Nephron progenitor cell (in vitro differentiated cells): ENCODE measurements around the gene SNX8.

Source experiments
- DNase-seq: peaks from one replicate; pipeline ENCODE4 v3.0.0; 2021
- H3K27ac Mint-ChIP-seq: 2 replicates; pipeline ENCODE4 v1.8.0; 2021; ENCODE audit warnings: mild to moderate bottlenecking, moderate library complexity, mixed read lengths
- H3K27me3 Mint-ChIP-seq: 2 replicates; pipeline ENCODE4 v1.8.0; 2021; ENCODE audit warnings: mild to moderate bottlenecking, low read depth, mixed read lengths; ENCODE audit not compliant: poor library complexity
- H3K36me3 Mint-ChIP-seq: 2 replicates; pipeline ENCODE4 v1.8.0; 2021; ENCODE audit warnings: low read depth, mixed read lengths
- H3K4me1 Mint-ChIP-seq: 2 replicates; pipeline ENCODE4 v1.8.0; 2021; ENCODE audit warnings: mixed read lengths
- H3K4me3 Mint-ChIP-seq: 2 replicates; pipeline ENCODE4 v1.8.0; 2021; ENCODE audit warnings: mild to moderate bottlenecking, moderate library complexity, mixed read lengths
- H3K9me3 Mint-ChIP-seq: 2 replicates; pipeline ENCODE4 v1.8.0; 2021; ENCODE audit warnings: mild to moderate bottlenecking, moderate library complexity, mixed read lengths
- TF ChIP-seq, protein P1 (sequence below): fragments of 200-600 bp; sonication (generic); IDR thresholded peaks from 2 replicates; pipeline ENCODE4 v1.5.0; 2021; ENCODE audit warnings: antibody characterized with exemption

SNX8 gene

GRCh38 chr7:2266911-2267310 lies 47.3 kb downstream of the SNX8 start:
- Mint-ChIP-seq H3K36me3 (peaks cover 53% of the 10 kb centered on the region), H3K9me3 (peaks cover 13% of the 10 kb centered on the region), H3K27ac (peak overlapping the region; percentile 59), H3K4me1 (peaks cover 31% of the 10 kb centered on the region), H3K4me3 (no peak overlapping the region), H3K27me3 (no peaks in the 10 kb centered on the region)
- TF ChIP-seq, protein P1, sequence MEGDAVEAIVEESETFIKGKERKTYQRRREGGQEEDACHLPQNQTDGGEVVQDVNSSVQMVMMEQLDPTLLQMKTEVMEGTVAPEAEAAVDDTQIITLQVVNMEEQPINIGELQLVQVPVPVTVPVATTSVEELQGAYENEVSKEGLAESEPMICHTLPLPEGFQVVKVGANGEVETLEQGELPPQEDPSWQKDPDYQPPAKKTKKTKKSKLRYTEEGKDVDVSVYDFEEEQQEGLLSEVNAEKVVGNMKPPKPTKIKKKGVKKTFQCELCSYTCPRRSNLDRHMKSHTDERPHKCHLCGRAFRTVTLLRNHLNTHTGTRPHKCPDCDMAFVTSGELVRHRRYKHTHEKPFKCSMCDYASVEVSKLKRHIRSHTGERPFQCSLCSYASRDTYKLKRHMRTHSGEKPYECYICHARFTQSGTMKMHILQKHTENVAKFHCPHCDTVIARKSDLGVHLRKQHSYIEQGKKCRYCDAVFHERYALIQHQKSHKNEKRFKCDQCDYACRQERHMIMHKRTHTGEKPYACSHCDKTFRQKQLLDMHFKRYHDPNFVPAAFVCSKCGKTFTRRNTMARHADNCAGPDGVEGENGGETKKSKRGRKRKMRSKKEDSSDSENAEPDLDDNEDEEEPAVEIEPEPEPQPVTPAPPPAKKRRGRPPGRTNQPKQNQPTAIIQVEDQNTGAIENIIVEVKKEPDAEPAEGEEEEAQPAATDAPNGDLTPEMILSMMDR = no peak
- no peak for DNase-seq

DNA sequence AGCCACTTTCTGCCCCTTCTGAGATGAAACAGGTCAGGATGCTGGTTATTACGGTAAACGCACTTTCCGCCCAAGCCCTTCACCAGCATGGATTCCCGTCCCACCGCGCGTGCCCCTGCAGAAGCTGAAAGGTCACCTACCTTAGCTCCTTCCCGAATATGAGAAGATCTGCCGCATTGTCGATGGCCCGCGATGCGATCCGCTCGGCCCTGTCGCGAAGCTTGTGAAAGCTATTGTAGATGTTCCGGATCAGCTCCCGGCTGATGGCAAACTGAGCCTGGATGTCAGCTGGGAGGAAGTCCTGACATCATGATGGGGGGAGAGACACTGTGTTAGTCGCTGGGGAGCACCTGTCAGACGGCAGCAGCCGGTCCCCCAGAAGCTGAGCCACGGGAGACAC lies 50.1 kb downstream of the SNX8 start:
- no peak for DNase-seq
- Mint-ChIP-seq H3K27ac (peak overlapping the region; percentile 75), H3K4me1 (peaks cover 22% of the 10 kb centered on the region), H3K36me3 (peaks cover 48% of the 10 kb centered on the region), H3K4me3 (peak overlapping the region; percentile 20), H3K27me3 (no peaks in the 10 kb centered on the region), H3K9me3 (peaks cover 8% of the 10 kb centered on the region)
- TF ChIP-seq, protein P1 = no peak

- H3K27me3 Mint-ChIP-seq = no peaks in the 10 kb centered on the region
- TF ChIP-seq, protein P1 = no peak
- H3K4me1 Mint-ChIP-seq = peaks cover 20% of the 10 kb centered on the region
- H3K4me3 Mint-ChIP-seq = no peak overlapping the region
- no peak for DNase-seq
- H3K36me3 Mint-ChIP-seq = peaks cover 45% of the 10 kb centered on the region
- peaks cover 5% of the 10 kb centered on the region for H3K9me3 Mint-ChIP-seq
- no peak overlapping the region for H3K27ac Mint-ChIP-seq
Measured at GRCh38 chr7:2263176-2263575, 51.1 kb downstream of the SNX8 start.

DNA sequence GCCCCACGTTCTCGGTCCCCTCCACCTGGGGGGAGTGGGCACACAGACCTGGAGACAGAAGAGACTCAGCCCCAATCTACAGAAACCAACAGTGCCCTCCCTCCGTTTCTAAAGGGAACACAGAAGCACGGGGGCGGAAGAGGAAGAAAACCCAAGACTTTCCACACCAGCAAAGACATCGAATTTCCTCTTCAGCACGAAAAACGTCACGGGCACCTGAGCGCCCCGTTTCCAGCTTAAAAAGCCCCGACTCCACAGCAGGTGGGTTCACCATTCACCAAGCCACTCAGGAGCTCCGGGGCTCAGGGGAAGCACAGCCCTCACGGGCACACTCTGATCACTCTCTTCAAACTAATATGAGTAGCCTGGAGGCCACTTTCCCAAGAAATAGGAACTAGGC lies 52.6 kb downstream of the SNX8 start:
- peaks cover under 1% of the 10 kb centered on the region for H3K9me3 Mint-ChIP-seq
- H3K4me3 Mint-ChIP-seq = no peak overlapping the region
- peak overlapping the region; percentile 25 for H3K27ac Mint-ChIP-seq
- H3K4me1 Mint-ChIP-seq = peaks cover 20% of the 10 kb centered on the region
- peaks cover 40% of the 10 kb centered on the region for H3K36me3 Mint-ChIP-seq
- no peak for DNase-seq
- no peaks in the 10 kb centered on the region for H3K27me3 Mint-ChIP-seq
- TF ChIP-seq, protein P1 = no peak

GRCh38 chr7:2260820-2261219 lies 53.4 kb downstream of the SNX8 start:
- no peak overlapping the region for H3K4me3 Mint-ChIP-seq
- no peak for DNase-seq
- peaks cover 20% of the 10 kb centered on the region for H3K4me1 Mint-ChIP-seq
- no peaks in the 10 kb centered on the region for H3K27me3 Mint-ChIP-seq
- no peak overlapping the region for H3K27ac Mint-ChIP-seq
- H3K36me3 Mint-ChIP-seq = peaks cover 37% of the 10 kb centered on the region
- TF ChIP-seq, protein P1 = no peak
- no peaks in the 10 kb centered on the region for H3K9me3 Mint-ChIP-seq

- Mint-ChIP-seq H3K36me3 (peaks cover 26% of the 10 kb centered on the region), H3K27ac (peak overlapping the region; percentile 67), H3K4me1 (peaks cover 20% of the 10 kb centered on the region), H3K9me3 (no peaks in the 10 kb centered on the region), H3K4me3 (no peak overlapping the region), H3K27me3 (no peaks in the 10 kb centered on the region)
- TF ChIP-seq, protein P1 = no peak
- no peak for DNase-seq
Measured at GRCh38 chr7:2259480-2259879, 54.8 kb downstream of the SNX8 start.
